Measurements from ENCODE around the gene ZNF467.

DNA sequence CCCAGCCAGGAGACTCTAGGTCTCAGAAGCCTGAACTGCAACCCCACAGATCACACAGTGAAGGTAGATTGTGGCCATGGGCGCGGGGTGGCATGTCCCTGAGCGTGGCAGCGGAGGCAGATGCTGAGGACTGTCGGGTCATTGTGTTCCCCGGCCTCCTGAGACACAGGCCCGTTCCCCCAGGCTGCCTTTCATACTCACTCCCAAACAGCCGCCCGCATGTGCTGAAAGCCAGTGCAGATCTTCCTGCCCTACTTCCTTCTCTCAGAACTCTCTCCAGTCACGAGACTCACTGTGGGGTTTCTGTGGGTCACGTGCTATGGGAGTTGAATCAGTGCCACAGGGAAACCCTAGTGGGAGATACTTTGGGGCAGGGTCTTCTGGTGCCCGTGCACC is 48.0 kb downstream of the ZNF467 start:
- TF ChIP-seq, protein P1, sequence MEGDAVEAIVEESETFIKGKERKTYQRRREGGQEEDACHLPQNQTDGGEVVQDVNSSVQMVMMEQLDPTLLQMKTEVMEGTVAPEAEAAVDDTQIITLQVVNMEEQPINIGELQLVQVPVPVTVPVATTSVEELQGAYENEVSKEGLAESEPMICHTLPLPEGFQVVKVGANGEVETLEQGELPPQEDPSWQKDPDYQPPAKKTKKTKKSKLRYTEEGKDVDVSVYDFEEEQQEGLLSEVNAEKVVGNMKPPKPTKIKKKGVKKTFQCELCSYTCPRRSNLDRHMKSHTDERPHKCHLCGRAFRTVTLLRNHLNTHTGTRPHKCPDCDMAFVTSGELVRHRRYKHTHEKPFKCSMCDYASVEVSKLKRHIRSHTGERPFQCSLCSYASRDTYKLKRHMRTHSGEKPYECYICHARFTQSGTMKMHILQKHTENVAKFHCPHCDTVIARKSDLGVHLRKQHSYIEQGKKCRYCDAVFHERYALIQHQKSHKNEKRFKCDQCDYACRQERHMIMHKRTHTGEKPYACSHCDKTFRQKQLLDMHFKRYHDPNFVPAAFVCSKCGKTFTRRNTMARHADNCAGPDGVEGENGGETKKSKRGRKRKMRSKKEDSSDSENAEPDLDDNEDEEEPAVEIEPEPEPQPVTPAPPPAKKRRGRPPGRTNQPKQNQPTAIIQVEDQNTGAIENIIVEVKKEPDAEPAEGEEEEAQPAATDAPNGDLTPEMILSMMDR (IDR thresholded peaks at IDR 0.05) = no peak
- no peak for TF ChIP-seq ZFX (IDR thresholded peaks at IDR 0.05; ENCODE audit: borderline replicate concordance)

Measured in 22Rv1 (cell line).